ENCODE data around the gene C1orf174.

DNA sequence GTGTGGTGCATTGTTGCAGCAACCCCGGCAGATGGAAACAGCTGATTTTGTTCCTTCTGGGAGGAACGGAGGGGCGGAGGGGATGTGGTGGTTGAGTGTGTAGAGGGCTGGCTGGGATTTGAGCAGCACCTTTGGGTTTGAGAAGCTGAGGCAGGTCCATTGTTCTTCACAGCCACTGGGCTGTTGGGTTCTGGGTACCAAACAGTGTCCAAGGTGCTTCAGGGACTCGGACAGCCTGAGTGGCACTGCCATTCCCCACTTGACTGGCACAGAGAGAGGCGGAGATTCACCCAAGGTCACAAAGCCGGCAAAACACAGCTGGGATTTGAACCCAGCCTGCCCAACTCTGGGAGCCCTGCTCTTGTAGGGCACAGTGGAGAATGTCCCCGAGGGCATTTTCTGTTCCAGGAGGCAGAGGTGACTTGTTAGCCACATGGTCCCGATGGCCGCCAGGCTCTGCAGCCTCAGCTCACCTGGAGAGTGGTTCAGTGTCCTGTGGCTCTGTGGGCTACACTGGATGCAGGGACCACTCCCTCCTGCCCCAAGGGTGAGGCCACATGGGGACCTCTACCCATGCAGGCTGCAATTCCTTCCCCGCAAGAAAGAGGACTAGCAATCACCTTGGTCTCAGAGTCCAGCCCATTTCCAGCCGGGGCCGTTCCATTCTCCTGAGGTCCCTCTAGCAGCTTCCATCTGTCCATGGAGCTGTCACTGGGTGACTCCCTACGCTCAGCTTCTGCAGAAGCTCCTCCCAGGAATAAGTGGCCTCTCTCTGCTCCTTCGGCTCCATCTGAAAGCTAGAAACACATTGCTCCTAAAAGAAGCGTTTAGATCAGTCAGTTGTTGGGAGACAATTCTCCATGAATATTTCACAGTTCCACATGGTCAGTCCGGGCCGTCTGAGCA lies 31.2 kb upstream of the C1orf174 start:
- TF ChIP-seq, protein P1, sequence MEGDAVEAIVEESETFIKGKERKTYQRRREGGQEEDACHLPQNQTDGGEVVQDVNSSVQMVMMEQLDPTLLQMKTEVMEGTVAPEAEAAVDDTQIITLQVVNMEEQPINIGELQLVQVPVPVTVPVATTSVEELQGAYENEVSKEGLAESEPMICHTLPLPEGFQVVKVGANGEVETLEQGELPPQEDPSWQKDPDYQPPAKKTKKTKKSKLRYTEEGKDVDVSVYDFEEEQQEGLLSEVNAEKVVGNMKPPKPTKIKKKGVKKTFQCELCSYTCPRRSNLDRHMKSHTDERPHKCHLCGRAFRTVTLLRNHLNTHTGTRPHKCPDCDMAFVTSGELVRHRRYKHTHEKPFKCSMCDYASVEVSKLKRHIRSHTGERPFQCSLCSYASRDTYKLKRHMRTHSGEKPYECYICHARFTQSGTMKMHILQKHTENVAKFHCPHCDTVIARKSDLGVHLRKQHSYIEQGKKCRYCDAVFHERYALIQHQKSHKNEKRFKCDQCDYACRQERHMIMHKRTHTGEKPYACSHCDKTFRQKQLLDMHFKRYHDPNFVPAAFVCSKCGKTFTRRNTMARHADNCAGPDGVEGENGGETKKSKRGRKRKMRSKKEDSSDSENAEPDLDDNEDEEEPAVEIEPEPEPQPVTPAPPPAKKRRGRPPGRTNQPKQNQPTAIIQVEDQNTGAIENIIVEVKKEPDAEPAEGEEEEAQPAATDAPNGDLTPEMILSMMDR (IDR thresholded peaks at IDR 0.05) = no peak
- no peak for TF ChIP-seq POLR2A (IDR thresholded peaks at IDR 0.05)
